A549 (cell line): ENCODE measurements around the gene PRSS3. TPM values are rescaled to one million over a fixed set of nuclear protein-coding genes. Genes with fewer than 3 reads are reported as not detected.
"Not testable (repeated sequence)": the region's sequence is repeated elsewhere in the genome, so short reads cannot be mapped to it uniquely, and the experiment has no call there.

ENCODE experiments used
- ATAC-seq, 2 experiments: fragments of 200-7000 bp in 1 of 2; fragments of >200 bp in 1 of 2; cut with Nextera tagmentation in 1 of 2; cut with Tn5 transposase in 1 of 2; 3 replicates each; pipeline versions ENCODE4 v1.8.0 to v1.9.1; 2018 to 2020; ENCODE audit warnings: mild to moderate bottlenecking in 1 of 2, moderate library complexity in 1 of 2
- CTCF ChIA-PET: fragments of 300-600 bp; sonication (Branson Sonifier 250); formaldehyde crosslinking; extraction: SDS; loops from one replicate; lab custom pipeline; 2021; ENCODE audit warnings: antibody characterized with exemption, inconsistent platforms; lab: Yijun Ruan, JAX
- POLR2A ChIA-PET: fragments of 350-600 bp; formaldehyde crosslinking; extraction: SDS; loops from one replicate; lab custom pipeline; 2021; ENCODE audit warnings: antibody characterized with exemption, inconsistent platforms; lab: Yijun Ruan, JAX
- DNase-seq, 2 experiments: peaks; one replicate each; pipeline versions ENCODE4 v3.0.0 to v3.0.0-alpha.2; 2011 to 2016; ENCODE audit warnings: low read depth in 1 of 2, low spot score in 1 of 2
- FAIRE-seq: peaks from 2 replicates; lab custom pipeline; 2011; peaks lifted over from hg19 to GRCh38; lab: Jason Lieb, UNC
- H3K27ac ChIP-seq, 2 experiments: fragments of >200 bp; sonication (Bioruptor Twin); formaldehyde crosslinking; 3 replicates each; pipeline ENCODE4 v1.5.1; 2016 to 2017
- H3K4me1 ChIP-seq: fragments of >200 bp; sonication (Bioruptor Twin); formaldehyde crosslinking; 3 replicates; pipeline ENCODE4 v1.6.1; 2016
- H3K4me2 ChIP-seq: fragments of >200 bp; sonication (Bioruptor Twin); formaldehyde crosslinking; 3 replicates; pipeline ENCODE4 v1.6.1; 2016
- H3K4me3 ChIP-seq: fragments of >200 bp; sonication (Bioruptor Twin); formaldehyde crosslinking; 3 replicates; pipeline ENCODE4 v1.5.1; 2016
- H3K9me3 ChIP-seq: fragments of >200 bp; sonication (Bioruptor Twin); formaldehyde crosslinking; 3 replicates; pipeline ENCODE4 v1.6.1; 2016
- ATOH8 ChIP-seq: fragments of 250-450 bp; sonication (Bioruptor Pico); IDR thresholded peaks from 2 replicates; pipeline ENCODE4 v1.5.0; 2020; ENCODE audit warnings: low read depth, mild to moderate bottlenecking, moderate library complexity
- CEBPB ChIP-seq, 2 experiments: fragments of >200 bp in 1 of 2; sonication (Bioruptor Twin) in 1 of 2; formaldehyde crosslinking in 1 of 2; IDR thresholded peaks; 2 replicates each; pipeline ENCODE4 v1.6.1; 2012 to 2016
- ELK1 ChIP-seq: fragments of 150-350 bp; IDR thresholded peaks from 2 replicates; pipeline ENCODE4 v1.6.1; 2014; ENCODE audit warnings: low read depth, mild to moderate bottlenecking, low read length
- FOSL2 ChIP-seq, 2 experiments: fragments of 450-650 bp in 1 of 2; fragments of >200 bp in 1 of 2; sonication (Bioruptor Twin) in 1 of 2; formaldehyde crosslinking; IDR thresholded peaks; 2 replicates each; pipeline versions ENCODE4 v1.5.0 to v1.6.1; 2016 to 2020; ENCODE audit warnings: mild to moderate bottlenecking in 1 of 2, moderate library complexity in 1 of 2
- HES2 ChIP-seq: fragments of >200 bp; sonication (Bioruptor Twin); formaldehyde crosslinking; IDR thresholded peaks from 2 replicates; pipeline ENCODE4 v1.6.1; 2016
- HOXB13 ChIP-seq: fragments of 250-450 bp; sonication (Bioruptor Pico); IDR thresholded peaks from 2 replicates; pipeline ENCODE4 v1.5.0; 2020; ENCODE audit warnings: low read depth, mild to moderate bottlenecking, moderate library complexity
- JUNB ChIP-seq: fragments of >200 bp; sonication (Bioruptor Twin); formaldehyde crosslinking; IDR thresholded peaks from 2 replicates; pipeline ENCODE4 v1.6.1; 2016
- MAFK ChIP-seq: fragments of 450-650 bp; IDR thresholded peaks from 2 replicates; pipeline ENCODE4 v1.6.1; 2014; ENCODE audit not compliant: partially characterized antibody
- TP53 ChIP-seq: fragments of 250-450 bp; sonication (Bioruptor Pico); IDR thresholded peaks from 2 replicates; pipeline ENCODE4 v1.5.0; 2021; ENCODE audit warnings: mild to moderate bottlenecking, moderate library complexity
- ZNF302 ChIP-seq: fragments of 250-450 bp; sonication (Bioruptor Pico); IDR thresholded peaks from 2 replicates; pipeline ENCODE4 v1.9.0; 2021; ENCODE audit warnings: inconsistent platforms, mild to moderate bottlenecking, moderate library complexity
- ZSCAN20 ChIP-seq: fragments of 250-450 bp; sonication (Bioruptor Pico); IDR thresholded peaks from 2 replicates; pipeline ENCODE4 v1.8.0; 2022; ENCODE audit warnings: mild to moderate bottlenecking, moderate library complexity
- WGBS: methylation state at CpG from one replicate; pipeline ENCODE4 v1.1.6; 2017; ENCODE audit errors: missing lambda C conversion rate; 5-methylcytosine and 5-hydroxymethylcytosine counted together
- polyA plus RNA-seq, 4 experiments: library from polyadenylated mRNA; depleted of rRNA in 3 of 4; stranded (reverse); fragments of >200 nt; fragmentation: RNase III in 1 of 4; extraction: RNeasy Plus Mini Kit Qiagen cat#74134 plus additional on column Dnase treatment in 1 of 4; gene quantifications; 2 replicates in 3 of 4; 3 replicates in 1 of 4; pipeline ENCODE4 v1.2.3, GENCODE V29; 2011 to 2017

Gene PRSS3
- polyA plus RNA-seq, 2 of the 4 experiments (the other 2 are of a cell fraction), result 2.0 to 4.0 TPM

- Histone ChIP-seq H3K4me2 (peak overlapping the region; percentile 81), H3K27ac (no peak overlapping the region), H3K9me3 (no peaks in the 10 kb centered on the region), H3K4me1 (peaks cover 35% of the 10 kb centered on the region), H3K4me3 (no peak overlapping the region)
- FAIRE-seq (no peak), DNase-seq (peak in 1 of 2 experiments; percentile 44), ATAC-seq (no peak)
- POLR2A ChIA-PET, result no interaction called here
- CTCF ChIA-PET, result interaction anchor here (1.8 to 3.6 kb wide), 3 partner anchors 14 to 128 kb away, joined by 6 to 19 read pairs (median 10); no protein-coding TSS in a partner anchor
- peak in 1 of 2 experiments; percentile 17; a peak in 1 of 4 replicates for TF ChIP-seq CEBPB (IDR thresholded peaks at IDR 0.05)
- TF ChIP-seq ELK1, result no peak
- TF ChIP-seq ATOH8 (CRISPR knock-in tag), result no peak
- TF ChIP-seq TP53 (CRISPR knock-in tag), result no peak
- TF ChIP-seq HES2, result no peak
- 0 out of 2 replicates have a peak, but pooled peaks have one; percentile 13 for TF ChIP-seq JUNB
- TF ChIP-seq ZSCAN20 (CRISPR knock-in tag), result no peak
- TF ChIP-seq ZNF302 (CRISPR knock-in tag), result no peak
- WGBS, result 37% methylated on average over 4 of the region's 4 CpGs
Observed at GRCh38 chr9:33752130-33752637, 43.2 kb upstream of the PRSS3 start.

- POLR2A ChIA-PET, FAIRE-seq, DNase-seq, H3K9me3 ChIP-seq, H3K27ac ChIP-seq, H3K4me3 ChIP-seq, ATAC-seq: not testable (repeated sequence)
- H3K4me2 ChIP-seq, result peak overlapping the region; percentile 81
- CTCF ChIA-PET, result interaction anchor here (1.8 to 3.6 kb wide), 4 partner anchors 14 to 129 kb away, joined by 6 to 19 read pairs (median 11); no protein-coding TSS in a partner anchor
- peaks cover 35% of the 10 kb centered on the region for H3K4me1 ChIP-seq
- 87% methylated on average over 5 of the region's 5 CpGs for WGBS
Observed at GRCh38 chr9:33752789-33753188, 42.6 kb upstream of the PRSS3 start.

GRCh38 chr9:33759648-33760047, 35.7 kb upstream of the PRSS3 start:
- WGBS, result 72% methylated on average over 2 of the region's 2 CpGs
- CTCF ChIA-PET, result interaction anchor here (2.0 kb wide), 1 partner anchor 22 kb away, joined by 6 read pairs; no protein-coding TSS in a partner anchor
- DNase-seq, H3K4me2 ChIP-seq, H3K9me3 ChIP-seq, H3K27ac ChIP-seq, H3K4me1 ChIP-seq, ATAC-seq, FAIRE-seq, H3K4me3 ChIP-seq, POLR2A ChIA-PET: not testable (repeated sequence)

- H3K4me3 ChIP-seq, result no peak overlapping the region
- 79% methylated on average over 6 of the region's 6 CpGs for WGBS
- H3K9me3 ChIP-seq, result no peaks in the 10 kb centered on the region
- ATAC-seq (no peak), DNase-seq (no peak), FAIRE-seq (no peak)
- H3K4me2 ChIP-seq, result no peak overlapping the region
- POLR2A ChIA-PET, result no interaction called here
- peaks cover 21% of the 10 kb centered on the region; the same call in 2 of the 3 replicates for H3K4me1 ChIP-seq
- H3K27ac ChIP-seq, result no peak overlapping the region
- CTCF ChIA-PET, result interaction anchor here (0.5 to 2.6 kb wide), 7 partner anchors 14 to 139 kb away, joined by 3 to 10 read pairs (median 3); no protein-coding TSS in a partner anchor
- TF ChIP-seq HOXB13 (CRISPR knock-in tag) (no peak), MAFK (peak; percentile 86)
Observed at GRCh38 chr9:33762343-33762742, 33.0 kb upstream of the PRSS3 start.

GRCh38 chr9:33763709-33764108, 31.7 kb upstream of the PRSS3 start:
- Histone ChIP-seq H3K4me2 (peak overlapping the region; percentile 25; the same call in 1 of the 3 replicates), H3K4me1 (peaks cover 23% of the 10 kb centered on the region; the same call in 2 of the 3 replicates), H3K27ac (0 out of 6 replicates have a peak overlapping the region, but pooled peaks of 1 of the 2 experiments have one; percentile 21)
- CTCF ChIA-PET, result interaction anchor here (0.6 to 2.6 kb wide), 6 partner anchors 15 to 176 kb away, joined by 3 to 9 read pairs (median 4); no protein-coding TSS in a partner anchor
- DNase-seq, result peak in 1 of 2 experiments; percentile 33
- 2% methylated on average over 1 of the region's 1 CpG for WGBS
- FAIRE-seq, H3K4me3 ChIP-seq, H3K9me3 ChIP-seq, POLR2A ChIA-PET: not testable (repeated sequence)
- 0 out of 2 replicates have a peak, but pooled peaks have one; percentile 32 for TF ChIP-seq JUNB
- peak; percentile 36; the same call in 1 of the 2 replicates for TF ChIP-seq FOSL2 (IDR thresholded peaks at IDR 0.05)
- peak; percentile 62 for TF ChIP-seq FOSL2 (CRISPR knock-in tag; IDR thresholded peaks at IDR 0.05)
- peak; percentile 78 to 91 for ATAC-seq
